Measurements from ENCODE around the gene MEF2C.

DNA sequence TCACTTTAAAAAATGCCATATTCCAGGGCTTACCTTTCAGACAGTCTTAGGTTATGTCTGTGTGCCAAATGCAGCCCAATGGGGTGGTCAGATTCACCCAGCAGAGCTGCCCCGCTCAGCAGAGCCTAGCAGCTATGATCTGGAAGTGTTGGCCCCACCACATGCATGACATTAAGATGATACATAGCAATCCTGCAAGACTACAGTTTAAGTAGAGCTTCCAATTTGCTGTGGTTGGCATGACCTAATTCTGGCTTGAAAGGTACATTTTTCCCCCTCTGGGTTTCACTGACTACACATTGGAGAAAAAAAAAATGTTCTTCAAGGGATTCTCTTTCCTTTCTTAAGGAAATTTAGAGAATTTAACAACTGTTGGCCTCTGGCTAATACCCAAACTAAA, 22.5 kb downstream of the MEF2C start:
- TF ChIP-seq, protein P1, sequence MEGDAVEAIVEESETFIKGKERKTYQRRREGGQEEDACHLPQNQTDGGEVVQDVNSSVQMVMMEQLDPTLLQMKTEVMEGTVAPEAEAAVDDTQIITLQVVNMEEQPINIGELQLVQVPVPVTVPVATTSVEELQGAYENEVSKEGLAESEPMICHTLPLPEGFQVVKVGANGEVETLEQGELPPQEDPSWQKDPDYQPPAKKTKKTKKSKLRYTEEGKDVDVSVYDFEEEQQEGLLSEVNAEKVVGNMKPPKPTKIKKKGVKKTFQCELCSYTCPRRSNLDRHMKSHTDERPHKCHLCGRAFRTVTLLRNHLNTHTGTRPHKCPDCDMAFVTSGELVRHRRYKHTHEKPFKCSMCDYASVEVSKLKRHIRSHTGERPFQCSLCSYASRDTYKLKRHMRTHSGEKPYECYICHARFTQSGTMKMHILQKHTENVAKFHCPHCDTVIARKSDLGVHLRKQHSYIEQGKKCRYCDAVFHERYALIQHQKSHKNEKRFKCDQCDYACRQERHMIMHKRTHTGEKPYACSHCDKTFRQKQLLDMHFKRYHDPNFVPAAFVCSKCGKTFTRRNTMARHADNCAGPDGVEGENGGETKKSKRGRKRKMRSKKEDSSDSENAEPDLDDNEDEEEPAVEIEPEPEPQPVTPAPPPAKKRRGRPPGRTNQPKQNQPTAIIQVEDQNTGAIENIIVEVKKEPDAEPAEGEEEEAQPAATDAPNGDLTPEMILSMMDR (IDR thresholded peaks at IDR 0.05): no peak
- TF ChIP-seq EZH2phosphoT487 (IDR thresholded peaks at IDR 0.05) (no peak), EZH2 (IDR thresholded peaks at IDR 0.05) (no peak)
